ENCODE measurements around the gene C19orf25.

The C19orf25 gene

GRCh38 chr19:1459479-1459878, 19.5 kb downstream of the C19orf25 start:
- no peak overlapping the region for H3K4me3 ChIP-seq (ENCODE audit: low read depth, low read length)
- TF ChIP-seq CTCF (IDR thresholded peaks at IDR 0.05; ENCODE audit: insufficient read depth, low read depth, low read length, missing control alignments) = no peak
- no peak for DNase-seq (ENCODE audit: low read depth)

- H3K4me3 ChIP-seq (ENCODE audit: low read depth, low read length) = no peak overlapping the region
- no peak for TF ChIP-seq CTCF (IDR thresholded peaks at IDR 0.05; ENCODE audit: insufficient read depth, low read depth, low read length, missing control alignments)
- DNase-seq (ENCODE audit: low read depth) = no peak
Observed at GRCh38 chr19:1457892-1458291, 21.1 kb downstream of the C19orf25 start.

GRCh38 chr19:1457031-1457739, 21.8 kb downstream of the C19orf25 start:
- DNase-seq (ENCODE audit: low read depth) = no peak
- H3K4me3 ChIP-seq (ENCODE audit: low read depth, low read length) = no peak overlapping the region
- no peak for TF ChIP-seq CTCF (IDR thresholded peaks at IDR 0.05; ENCODE audit: insufficient read depth, low read depth, low read length, missing control alignments)

GRCh38 chr19:1456121-1456900, 22.7 kb downstream of the C19orf25 start:
- TF ChIP-seq CTCF (IDR thresholded peaks at IDR 0.05; ENCODE audit: insufficient read depth, low read depth, low read length, missing control alignments) = no peak
- no peak for DNase-seq (ENCODE audit: low read depth)
- no peak overlapping the region for H3K4me3 ChIP-seq (ENCODE audit: low read depth, low read length)

GRCh38 chr19:1455336-1456120, 23.5 kb downstream of the C19orf25 start:
- H3K4me3 ChIP-seq (ENCODE audit: low read depth, low read length) = no peak overlapping the region
- no peak for TF ChIP-seq CTCF (IDR thresholded peaks at IDR 0.05; ENCODE audit: insufficient read depth, low read depth, low read length, missing control alignments)
- DNase-seq (ENCODE audit: low read depth) = peak; percentile 68

- no peak for DNase-seq (ENCODE audit: low read depth)
- no peak overlapping the region for H3K4me3 ChIP-seq (ENCODE audit: low read depth, low read length)
- TF ChIP-seq CTCF (IDR thresholded peaks at IDR 0.05; ENCODE audit: insufficient read depth, low read depth, low read length, missing control alignments) = no peak
Observed at GRCh38 chr19:1455002-1455335, 24.0 kb downstream of the C19orf25 start.

Measured in GM12865 (cell line).